HepG2 (cell line): ENCODE measurements around the gene SREK1. TPM values are rescaled to one million over a fixed set of nuclear protein-coding genes. Genes with fewer than 3 reads are reported as not detected.

Source experiments
- ATAC-seq: fragments of 200-7000 bp; cut with Tn5 transposase; 3 replicates; pipeline ENCODE4 v1.9.1; 2020; ENCODE audit warnings: mild to moderate bottlenecking, moderate library complexity
- Bru-seq: library from RNA; stranded (reverse); fragments of 400-500 nt; gene quantifications from one replicate; lab custom pipeline; 2021; lab: Mats Ljungman, UMichigan
- BruChase-seq, 2 experiments: library from RNA; stranded (reverse); fragments of 400-500 nt; gene quantifications; one replicate each; lab custom pipeline; 2021; lab: Mats Ljungman, UMichigan
- BruUV-seq: library from RNA; stranded (reverse); fragments of 400-500 nt; replicated peaks from 2 replicates; lab custom pipeline; 2021; lab: Mats Ljungman, UMichigan
- CTCF ChIA-PET: fragments of 300-600 bp; formaldehyde crosslinking; extraction: SDS; loops from one replicate; lab custom pipeline; 2021; ENCODE audit warnings: low total read pairs, inconsistent platforms, low intra/inter-chr PET ratio; lab: Yijun Ruan, JAX
- POLR2A ChIA-PET: fragments of 350-600 bp; sonication (Branson Sonifier 250); formaldehyde crosslinking; loops from one replicate; lab custom pipeline; 2020; ENCODE audit warnings: antibody characterized with exemption, inconsistent platforms; lab: Yijun Ruan, JAX
- DNase-seq: peaks from one replicate; pipeline ENCODE4 v3.0.0-alpha.2; 2015; ENCODE audit warnings: low spot score
- FAIRE-seq: peaks from 3 replicates; lab custom pipeline; 2011; peaks lifted over from hg19 to GRCh38; lab: Jason Lieb, UNC
- H2AFZ ChIP-seq: one replicate; pipeline ENCODE4 v1.6.1; 2011; ENCODE audit warnings: low read length, inconsistent platforms
- H3K27ac ChIP-seq: fragments of 300-600 bp; 3 replicates; pipeline ENCODE4 v1.8.0; 2011; ENCODE audit warnings: mixed run types, mild to moderate bottlenecking, mixed read lengths, low read length, inconsistent platforms; ENCODE audit not compliant: insufficient read depth; ENCODE audit errors: extremely low read length
- H3K27me3 ChIP-seq, 2 experiments: fragments of 200-600 bp in 1 of 2; 2 replicates in 1 of 2; 3 replicates in 1 of 2; pipeline versions ENCODE4 v1.6.0 to v1.8.0; 2011; ENCODE audit warnings: low read length in 2 of 2, mild to moderate bottlenecking in 2 of 2, moderate library complexity in 2 of 2, inconsistent platforms in 1 of 2; ENCODE audit not compliant: insufficient read depth in 2 of 2, control insufficient read depth in 1 of 2
- H3K36me3 ChIP-seq, 2 experiments: fragments of 200-600 bp in 1 of 2; replicated peaks in 1 of 2; 2 replicates in 1 of 2; 3 replicates in 1 of 2; pipeline versions ENCODE4 v1.5.1 to v1.8.0; 2011; ENCODE audit warnings: low read length in 2 of 2, inconsistent platforms in 1 of 2; ENCODE audit not compliant: insufficient read depth in 2 of 2, control insufficient read depth in 1 of 2
- H3K4me1 ChIP-seq: 2 replicates; pipeline ENCODE4 v1.5.1; 2012; ENCODE audit warnings: low read length, inconsistent platforms; ENCODE audit not compliant: insufficient read depth
- H3K4me2 ChIP-seq: 2 replicates; pipeline ENCODE4 v1.6.0; 2011; ENCODE audit warnings: low read depth, low read length, inconsistent platforms
- H3K4me3 ChIP-seq, 3 experiments: fragments of 200-600 bp in 1 of 3; sonication (generic), shearing (Covaris generic) in 1 of 3; replicated peaks in 1 of 3; 2 replicates each; pipeline ENCODE4 v1.5.1; 2011 to 2016; ENCODE audit warnings: low read length in 3 of 3, inconsistent platforms in 2 of 3, low read depth in 2 of 3, mild to moderate bottlenecking in 2 of 3, control low read depth in 1 of 3, mixed read lengths in 1 of 3; ENCODE audit not compliant: insufficient read depth in 1 of 3
- H3K79me2 ChIP-seq: one replicate; pipeline ENCODE4 v1.6.1; 2011; ENCODE audit warnings: low read length, inconsistent platforms; ENCODE audit not compliant: insufficient read depth
- H3K9ac ChIP-seq: 2 replicates; pipeline ENCODE4 v1.6.0; 2011; ENCODE audit warnings: mild to moderate bottlenecking, low read depth, low read length, inconsistent platforms; ENCODE audit not compliant: insufficient read depth
- H3K9me3 ChIP-seq: 2 replicates; pipeline ENCODE4 v1.5.1; 2012; ENCODE audit warnings: mild to moderate bottlenecking, low read length
- H4K20me1 ChIP-seq: 2 replicates; pipeline ENCODE4 v1.6.0; 2011; ENCODE audit warnings: inconsistent platforms, mild to moderate bottlenecking, low read length, moderate library complexity; ENCODE audit not compliant: insufficient read depth
- IKZF4 ChIP-seq: sonication (generic); formaldehyde crosslinking; IDR thresholded peaks from 2 replicates; pipeline ENCODE4 v1.5.1; 2020; ENCODE audit warnings: borderline replicate concordance, mild to moderate bottlenecking, low read depth, missing genetic modification reagents; ENCODE audit errors: not compliant biosample characterization
- JARID2 ChIP-seq: sonication (generic); formaldehyde crosslinking; IDR thresholded peaks from 2 replicates; pipeline ENCODE4 v1.8.1; 2023; ENCODE audit warnings: missing genetic modification reagents, inconsistent platforms; ENCODE audit not compliant: insufficient replicate concordance
- NFE2L1 ChIP-seq: sonication (generic); formaldehyde crosslinking; IDR thresholded peaks from 2 replicates; pipeline ENCODE4 v1.4.0; 2020; ENCODE audit warnings: missing genetic modification reagents, mild to moderate bottlenecking, borderline replicate concordance
- PPARG ChIP-seq: conservative IDR thresholded peaks from 2 replicates; pipeline ENCODE4 v1.6.1; 2016; ENCODE audit warnings: missing biosample characterization, missing genetic modification reagents
- RELA ChIP-seq: sonication (generic); formaldehyde crosslinking; IDR thresholded peaks from 2 replicates; pipeline ENCODE4 v1.4.0; 2020; ENCODE audit warnings: missing genetic modification reagents
- U2AF1 ChIP-seq: fragments of 200-400 bp; formaldehyde crosslinking; optimal IDR thresholded peaks from 2 replicates; pipeline ENCODE3; 2017; ENCODE audit warnings: mild to moderate bottlenecking, low read depth, low read length
- ZNF138 ChIP-seq: sonication (generic); formaldehyde crosslinking; IDR thresholded peaks from 2 replicates; pipeline ENCODE4 v1.5.0; 2020; ENCODE audit warnings: mild to moderate bottlenecking, low read depth, missing genetic modification reagents
- ZNF30 ChIP-seq: sonication (generic); formaldehyde crosslinking; IDR thresholded peaks from 2 replicates; pipeline ENCODE4 v1.5.0; 2020; ENCODE audit warnings: mild to moderate bottlenecking, missing genetic modification reagents
- ZNF557 ChIP-seq: sonication (generic); formaldehyde crosslinking; IDR thresholded peaks from 2 replicates; pipeline ENCODE4 v1.4.0; 2020; ENCODE audit warnings: missing genetic modification reagents
- ZNF570 ChIP-seq: sonication (generic); formaldehyde crosslinking; IDR thresholded peaks from 2 replicates; pipeline ENCODE4 v1.4.0; 2020; ENCODE audit warnings: mild to moderate bottlenecking, missing genetic modification reagents, borderline replicate concordance
- WGBS: methylation state at CpG from one replicate; pipeline ENCODE4 v1.1.6; 2017; ENCODE audit warnings: low lambda C conversion rate; 5-methylcytosine and 5-hydroxymethylcytosine counted together
- in situ Hi-C: cut with HindIII; loops from 2 replicates; pipeline ENCODE4 v1.10.0; 2017; ENCODE audit warnings: low pct_unique_long_range_greater_than_20kb; ENCODE audit not compliant: extremely low pct_ligation_motif_present
- intact Hi-C: fragments of 100-400 bp; cut with micrococcal nuclease; formaldehyde crosslinking; loops from one replicate; pipeline ENCODE4 v1.10.0; 2022; ENCODE audit not compliant: unreplicated experiment
- long read RNA-seq, 2 experiments: library from RNA in 1 of 2; library from polyadenylated mRNA in 1 of 2; stranded (forward) in 1 of 2; unstranded in 1 of 2; transcript quantifications; one replicate each; pipeline ENCODE4 v2.0.0, GENCODE V29; 2019 to 2022
- polyA minus RNA-seq, 3 experiments: library from RNA; depleted of rRNA, polyadenylated mRNA; stranded (reverse); fragments of >200 nt; gene quantifications; 2 replicates each; pipeline ENCODE4 v1.2.3, GENCODE V29; 2011; ENCODE audit warnings: low replicate concordance in 1 of 3
- polyA plus RNA-seq, 8 experiments: library from polyadenylated mRNA; depleted of rRNA in 3 of 8; stranded (reverse) in 7 of 8; unstranded in 1 of 8; fragments of >200 nt; fragmentation: Illumina TruSeq in 4 of 8; extraction: Trizol in 4 of 8; gene quantifications; 2 replicates each; pipeline versions ENCODE4 v1.2.1 to v1.2.3, GENCODE V29; 2011 to 2016; ENCODE audit warnings: low read depth in 4 of 8, missing spikeins in 1 of 8, mixed read lengths in 1 of 8; ENCODE audit not compliant: insufficient read depth in 1 of 8
- total RNA-seq, 5 experiments: library from RNA; depleted of rRNA; stranded (reverse); fragments of >200 nt; fragmentation: Illumina TruSeq; extraction: Trizol; gene quantifications; 2 replicates each; pipeline ENCODE4 v1.2.3, GENCODE V29; 2016; ENCODE audit warnings: low read depth in 1 of 5
- TF ChIP-seq, protein P1 (sequence below): sonication (generic); formaldehyde crosslinking; conservative IDR thresholded peaks from 2 replicates; pipeline ENCODE4 v1.4.0; 2020; ENCODE audit warnings: missing genetic modification reagents
- TF ChIP-seq, protein P2 (sequence below): sonication (generic); formaldehyde crosslinking; IDR thresholded peaks from 2 replicates; pipeline ENCODE4 v1.8.0; 2022; ENCODE audit warnings: missing genetic modification reagents, mild to moderate bottlenecking, moderate library complexity, borderline replicate concordance

The SREK1 gene
- 46.5 and 90.9 TPM in 2 replicates for total RNA-seq (2016; rRNA removed; fragmentation: Illumina TruSeq; extraction: Trizol)
- total RNA-seq (2016; cell fraction: cytosol; rRNA removed; fragmentation: Illumina TruSeq; extraction: Trizol; ENCODE audit: low read depth) = 3.4 and 4.6 TPM in 2 replicates
- total RNA-seq (2016; cell fraction: insoluble cytoplasmic fraction; rRNA removed; fragmentation: Illumina TruSeq; extraction: Trizol) = 43.6 and 92.7 TPM in 2 replicates
- 8.6 and 12.6 TPM in 2 replicates for total RNA-seq (2016; cell fraction: membrane; rRNA removed; fragmentation: Illumina TruSeq; extraction: Trizol)
- 268 and 291 TPM in 2 replicates for total RNA-seq (2016; cell fraction: nucleus; rRNA removed; fragmentation: Illumina TruSeq; extraction: Trizol)
- polyA plus RNA-seq (2011; rRNA removed) = 49.2 and 60.6 TPM in 2 replicates
- polyA plus RNA-seq (2011; cell fraction: cytosol; rRNA removed) = 8.1 and 8.6 TPM in 2 replicates
- 117 and 132 TPM in 2 replicates for polyA plus RNA-seq (2011; cell fraction: nucleus; rRNA removed)
- 30.0 and 51.7 TPM in 2 replicates for polyA plus RNA-seq (2012)
- 0.93 and 1.2 TPM in 2 replicates for polyA plus RNA-seq (2016; cell fraction: cytosol; fragmentation: Illumina TruSeq; extraction: Trizol; ENCODE audit: low read depth)
- polyA plus RNA-seq (2016; cell fraction: insoluble cytoplasmic fraction; fragmentation: Illumina TruSeq; extraction: Trizol; ENCODE audit: low read depth) = 40.2 and 41.5 TPM in 2 replicates
- 3.6 and 4.5 TPM in 2 replicates for polyA plus RNA-seq (2016; cell fraction: membrane; fragmentation: Illumina TruSeq; extraction: Trizol; ENCODE audit: low read depth)
- 335 and 346 TPM in 2 replicates for polyA plus RNA-seq (2016; cell fraction: nucleus; fragmentation: Illumina TruSeq; extraction: Trizol; ENCODE audit: insufficient read depth, low read depth)
- 74.5 and 94.2 TPM in 2 replicates for polyA minus RNA-seq (2011; rRNA and poly(A)+ RNA removed; ENCODE audit: low replicate concordance)
- 10.0 and 13.3 TPM in 2 replicates for polyA minus RNA-seq (2011; cell fraction: cytosol; rRNA and poly(A)+ RNA removed)
- polyA minus RNA-seq (2011; cell fraction: nucleus; rRNA and poly(A)+ RNA removed) = 404 and 556 TPM in 2 replicates
- percentile 98 among the genes with signal in this experiment for Bru-seq, nascent RNA
- BruChase-seq, experiment 1, labeled RNA remaining after a 6-hour chase = percentile 96 among the genes with signal in this experiment
- BruChase-seq, experiment 2, labeled RNA remaining after a 2-hour chase = percentile 96 among the genes with signal in this experiment
- long read RNA-seq, experiment 1, partial matches to known transcripts = 21 of 23 reads
- long read RNA-seq, experiment 1, other reads (novel, unspliced or antisense) = 2 of 23 reads
- long read RNA-seq, experiment 2, full-length matches to known transcripts = 3 of 38 reads
- long read RNA-seq, experiment 2, partial matches to known transcripts = 2 of 38 reads
- long read RNA-seq, experiment 2, other reads (novel, unspliced or antisense) = 33 of 38 reads

GRCh38 chr5:66144074-66144833 is at the start of gene SREK1:
TSS of gene SREK1 (plus strand) at chr5:66144300. CDS start at chr5:66144377, 77 bp downstream.
- Histone ChIP-seq H3K9me3 (no peaks in the 10 kb centered on the region), H2AFZ (peak within 1 kb of the TSS; percentile 93), H3K27me3 (no peaks in the 10 kb centered on the region; a peak in 1 of 5 replicates), H3K79me2 (peaks cover 48% of the 10 kb centered on the region), H3K9ac (peak within 1 kb of the TSS; percentile 92), H3K36me3 (0 out of 5 replicates have a peak, but pooled peaks cover 0 to 2% of the 10 kb centered on the region in 2 experiments), H3K4me1 (peaks cover 27% of the 10 kb centered on the region), H3K4me2 (peak within 1 kb of the TSS; percentile 94), H3K27ac (peak within 1 kb of the TSS; percentile 98), H3K4me3 (peak within 1 kb of the TSS; percentile 82 to 92 (median 90)), H4K20me1 (peaks cover 8% of the 10 kb centered on the region)
- ChIA-PET POLR2A (interaction anchor here (0.6 to 1.0 kb wide), 5 partner anchors 12 to 423 kb away, joined by 3 to 6 read pairs (median 3); partner anchors contain the start of genes NLN and SGTB), CTCF (no interaction called here)
- in situ Hi-C loops (no loop called here), intact Hi-C loops (loop anchor here (5.0 to 10.0 kb wide), 2 partner anchors 419 to 582 kb away; partner anchors contain the start of genes CENPK, NLN, PPWD1 and SGTB)
- DNase-seq = peak; percentile 82
- BruUV-seq = TSS peak; percentile 62
- ATAC-seq = peak; percentile 95
- under 1% methylated on average over 20 of the region's 86 CpGs for WGBS
- no peak for FAIRE-seq
- TF ChIP-seq RELA (CRISPR knock-in tag) = no peak
- no peak for TF ChIP-seq NFE2L1 (CRISPR knock-in tag)
- no peak for TF ChIP-seq ZNF570
- TF ChIP-seq, protein P1, sequence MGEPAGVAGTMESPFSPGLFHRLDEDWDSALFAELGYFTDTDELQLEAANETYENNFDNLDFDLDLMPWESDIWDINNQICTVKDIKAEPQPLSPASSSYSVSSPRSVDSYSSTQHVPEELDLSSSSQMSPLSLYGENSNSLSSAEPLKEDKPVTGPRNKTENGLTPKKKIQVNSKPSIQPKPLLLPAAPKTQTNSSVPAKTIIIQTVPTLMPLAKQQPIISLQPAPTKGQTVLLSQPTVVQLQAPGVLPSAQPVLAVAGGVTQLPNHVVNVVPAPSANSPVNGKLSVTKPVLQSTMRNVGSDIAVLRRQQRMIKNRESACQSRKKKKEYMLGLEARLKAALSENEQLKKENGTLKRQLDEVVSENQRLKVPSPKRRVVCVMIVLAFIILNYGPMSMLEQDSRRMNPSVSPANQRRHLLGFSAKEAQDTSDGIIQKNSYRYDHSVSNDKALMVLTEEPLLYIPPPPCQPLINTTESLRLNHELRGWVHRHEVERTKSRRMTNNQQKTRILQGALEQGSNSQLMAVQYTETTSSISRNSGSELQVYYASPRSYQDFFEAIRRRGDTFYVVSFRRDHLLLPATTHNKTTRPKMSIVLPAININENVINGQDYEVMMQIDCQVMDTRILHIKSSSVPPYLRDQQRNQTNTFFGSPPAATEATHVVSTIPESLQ (CRISPR knock-in tag) = no peak
- TF ChIP-seq U2AF1 = no peak
- TF ChIP-seq, protein P2, sequence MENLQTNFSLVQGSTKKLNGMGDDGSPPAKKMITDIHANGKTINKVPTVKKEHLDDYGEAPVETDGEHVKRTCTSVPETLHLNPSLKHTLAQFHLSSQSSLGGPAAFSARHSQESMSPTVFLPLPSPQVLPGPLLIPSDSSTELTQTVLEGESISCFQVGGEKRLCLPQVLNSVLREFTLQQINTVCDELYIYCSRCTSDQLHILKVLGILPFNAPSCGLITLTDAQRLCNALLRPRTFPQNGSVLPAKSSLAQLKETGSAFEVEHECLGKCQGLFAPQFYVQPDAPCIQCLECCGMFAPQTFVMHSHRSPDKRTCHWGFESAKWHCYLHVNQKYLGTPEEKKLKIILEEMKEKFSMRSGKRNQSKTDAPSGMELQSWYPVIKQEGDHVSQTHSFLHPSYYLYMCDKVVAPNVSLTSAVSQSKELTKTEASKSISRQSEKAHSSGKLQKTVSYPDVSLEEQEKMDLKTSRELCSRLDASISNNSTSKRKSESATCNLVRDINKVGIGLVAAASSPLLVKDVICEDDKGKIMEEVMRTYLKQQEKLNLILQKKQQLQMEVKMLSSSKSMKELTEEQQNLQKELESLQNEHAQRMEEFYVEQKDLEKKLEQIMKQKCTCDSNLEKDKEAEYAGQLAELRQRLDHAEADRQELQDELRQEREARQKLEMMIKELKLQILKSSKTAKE (CRISPR knock-in tag) = peak; percentile 58; the same call in 1 of the 2 replicates
- TF ChIP-seq IKZF4 (CRISPR knock-in tag) = no peak
- TF ChIP-seq JARID2 (CRISPR knock-in tag) = no peak
- 0 out of 2 replicates have a peak, but pooled peaks have one; percentile 48 for TF ChIP-seq ZNF557 (CRISPR knock-in tag)
- 0 out of 2 replicates have a peak, but pooled peaks have one; percentile 24 for TF ChIP-seq PPARG (CRISPR knock-in tag)
- TF ChIP-seq ZNF138 (CRISPR knock-in tag) = 0 out of 2 replicates have a peak, but pooled peaks have one; percentile 35
- TF ChIP-seq ZNF30 (CRISPR knock-in tag) = 0 out of 2 replicates have a peak, but pooled peaks have one; percentile 15
